Fibroblast of skin of scalp (primary cell): ENCODE measurements around the gene PTPRD.
"Not testable (repeated sequence)": the region's sequence is repeated elsewhere in the genome, so short reads cannot be mapped to it uniquely, and the experiment has no call there.

Experiments used
- DNase-seq: peaks from one replicate; pipeline ENCODE4 v3.0.0-alpha.2; 2013

Gene PTPRD

DNA sequence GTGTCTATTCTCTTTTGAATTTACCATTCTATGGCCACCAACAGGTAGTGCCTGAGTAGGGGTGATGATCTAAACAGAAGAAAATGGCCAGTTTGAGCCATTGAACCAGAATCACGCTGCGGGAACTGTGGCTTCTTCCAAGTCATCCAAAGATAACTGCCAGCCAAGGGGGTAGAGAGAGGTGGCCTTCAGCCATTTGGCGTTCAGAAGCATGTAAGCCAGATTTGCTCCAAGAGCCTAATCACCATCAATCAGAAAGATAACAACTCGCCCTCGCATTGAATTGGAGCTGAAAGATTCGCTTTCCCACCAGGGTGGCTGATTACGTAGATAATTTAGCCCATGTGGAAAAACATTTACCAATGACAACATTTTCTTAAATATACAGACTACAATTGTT is 1510.5 kb downstream of the PTPRD start:
- no peak for DNase-seq

DNA sequence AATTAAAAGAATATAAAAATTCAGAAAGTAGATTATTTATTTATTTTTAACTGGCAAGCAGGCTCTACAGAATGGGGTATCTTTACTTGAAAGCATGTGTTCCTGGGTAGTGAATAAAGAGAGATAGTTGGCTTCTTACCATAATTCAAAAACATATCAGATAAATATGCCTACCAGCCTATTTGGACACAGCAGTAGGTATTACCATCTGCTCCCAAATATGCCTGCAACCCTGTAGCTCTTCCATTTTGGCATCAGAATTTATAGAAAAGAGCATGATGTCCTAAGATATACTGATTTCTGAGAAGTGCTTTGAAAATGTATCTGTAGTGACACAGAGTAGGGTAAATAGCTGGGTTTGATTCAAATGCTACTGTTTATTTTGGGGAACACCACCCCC is 1512.7 kb downstream of the PTPRD start:
- DNase-seq: no peak

DNA sequence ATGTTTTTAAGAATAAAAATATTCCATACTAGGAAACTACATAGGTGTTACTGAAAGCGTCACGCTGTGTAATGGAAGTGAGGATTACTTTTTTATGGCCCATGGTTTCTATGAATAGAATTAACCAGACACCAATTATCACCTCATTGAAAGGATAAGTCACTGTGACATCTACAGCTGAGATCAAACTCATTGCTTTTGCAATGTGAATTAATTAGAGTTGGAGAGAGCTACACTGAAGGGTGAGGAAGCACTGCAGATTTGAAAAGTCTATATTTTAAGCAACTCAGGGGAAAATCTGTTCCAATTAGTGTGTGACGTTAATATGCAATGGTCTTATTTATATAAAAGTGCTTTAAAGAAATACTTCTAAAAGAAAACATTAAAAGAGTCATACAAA is 1513.2 kb downstream of the PTPRD start:
- no peak for DNase-seq

DNA sequence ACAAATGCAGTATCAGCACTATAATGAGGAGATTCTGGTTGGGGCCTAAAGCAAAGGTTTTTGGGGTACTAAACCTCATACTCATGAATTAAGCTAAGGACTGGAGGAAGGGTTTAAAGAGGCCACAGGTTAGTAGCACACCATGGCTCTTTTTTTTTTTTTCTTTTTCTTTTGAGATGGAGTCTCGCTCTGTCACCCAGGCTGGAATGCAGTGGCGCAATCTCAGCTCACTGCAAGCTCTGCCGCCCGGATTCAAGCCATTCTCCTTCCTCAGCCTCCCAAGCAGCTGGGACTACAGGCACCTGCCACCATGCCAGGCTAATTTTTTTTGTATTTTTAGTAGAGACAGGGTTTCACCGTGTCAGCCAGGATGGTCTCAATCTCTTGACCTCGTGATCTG is 1515.5 kb downstream of the PTPRD start:
- DNase-seq: not testable (repeated sequence)

DNA sequence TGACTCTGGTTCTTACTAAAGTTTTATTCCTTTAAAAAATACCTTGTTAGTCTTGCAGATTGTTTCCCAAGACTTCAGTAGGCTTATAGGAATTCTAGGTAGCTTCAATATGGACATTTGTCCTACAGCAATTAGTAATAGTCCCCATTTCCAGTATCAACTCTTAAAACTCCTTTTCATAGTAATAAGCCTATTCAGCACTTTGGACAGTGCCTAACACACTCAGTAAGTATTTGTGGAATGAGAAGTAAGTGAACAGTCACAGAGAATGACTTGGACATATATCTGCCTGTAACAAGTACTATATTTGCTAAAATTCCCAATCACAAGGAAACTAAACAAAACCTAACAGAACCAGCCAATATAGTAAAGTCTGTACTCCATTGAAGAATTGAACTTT is 1521.4 kb downstream of the PTPRD start:
- no peak for DNase-seq

DNA sequence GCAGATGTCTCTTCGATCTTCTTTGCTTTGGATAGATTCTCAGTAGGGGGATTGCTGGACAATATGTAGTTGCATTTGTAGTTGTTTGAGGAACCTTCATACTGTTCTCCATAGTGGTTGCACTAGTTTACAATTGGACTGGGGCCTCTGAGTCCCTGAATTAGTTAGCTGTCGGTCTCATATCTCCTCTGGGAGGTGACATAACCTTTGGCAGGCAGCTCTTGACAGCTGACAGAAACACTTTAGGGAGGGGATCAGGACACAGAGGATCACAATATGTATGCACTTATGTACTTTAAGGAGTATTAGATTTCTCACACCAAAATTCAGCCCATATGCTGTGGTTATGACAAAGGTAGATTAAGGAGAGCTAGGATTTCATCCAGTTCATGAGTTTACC is 1533.3 kb downstream of the PTPRD start:
- DNase-seq: no peak

DNA sequence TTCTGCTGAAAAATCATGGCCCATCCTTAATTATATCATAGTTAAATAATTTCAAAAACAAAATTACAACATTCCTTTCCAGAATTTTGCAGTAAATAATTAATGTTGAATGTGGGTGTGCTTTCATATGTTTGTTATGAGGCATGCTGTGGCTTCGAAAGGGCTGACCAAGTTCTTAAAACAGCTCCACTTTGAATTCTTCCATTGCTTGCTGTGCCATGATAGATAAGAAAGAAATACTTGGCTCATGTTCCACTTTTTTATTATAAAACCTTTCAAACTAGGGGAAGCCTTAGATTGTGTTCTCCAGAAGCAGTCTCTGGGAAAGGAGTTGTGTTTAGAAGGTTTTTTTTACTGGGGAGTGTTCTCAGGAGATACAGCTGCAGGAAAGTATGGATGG is 1534.5 kb downstream of the PTPRD start:
- DNase-seq: no peak

DNA sequence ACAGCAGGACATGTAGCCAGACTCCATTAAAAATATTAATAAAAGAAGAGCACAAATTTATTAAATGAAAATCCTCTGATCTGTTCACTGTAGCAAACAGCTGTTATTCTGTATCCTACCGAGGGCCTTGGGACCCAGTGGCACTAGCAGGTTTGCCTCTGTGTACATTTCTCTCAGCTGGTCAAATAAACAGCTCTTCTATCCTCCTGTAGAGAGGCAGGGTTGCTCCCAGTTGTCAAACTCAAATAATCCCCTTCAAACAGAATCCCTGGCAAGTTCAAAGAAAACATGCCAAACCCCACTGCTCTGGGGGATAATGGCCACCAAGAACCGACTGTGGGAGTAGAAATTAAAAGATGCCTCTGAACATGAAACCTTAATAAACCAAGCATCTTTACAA is 1551.2 kb downstream of the PTPRD start:
- DNase-seq: no peak

DNA sequence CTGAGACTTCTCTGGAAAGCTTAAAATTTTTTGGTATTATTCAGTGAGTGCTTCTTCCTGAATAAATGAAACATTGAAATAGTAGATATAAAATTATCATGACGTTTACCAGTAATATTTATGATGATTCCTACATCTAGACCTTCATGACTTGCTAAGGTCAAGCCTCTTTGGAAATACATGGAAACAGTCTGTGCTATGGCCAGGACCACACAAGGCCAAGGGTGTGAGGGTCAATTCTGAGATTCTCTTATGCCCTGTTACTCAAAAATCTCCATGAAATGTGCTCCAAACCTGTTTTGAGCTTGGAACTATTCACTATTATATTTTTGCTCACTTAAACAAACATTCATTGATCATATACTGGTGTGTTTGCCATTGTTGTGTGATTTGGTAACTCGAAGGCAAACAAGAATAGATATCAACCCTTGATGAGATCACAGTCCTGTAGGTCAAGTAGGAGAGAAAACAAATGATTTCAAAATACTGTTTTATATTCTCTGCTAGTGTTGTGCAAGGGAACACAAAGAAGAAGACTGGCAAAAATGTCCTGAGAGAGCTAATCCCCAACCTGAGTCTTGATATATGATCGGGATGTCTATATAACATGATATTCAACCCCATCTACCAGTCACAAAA is 1558.3 kb downstream of the PTPRD start:
- no peak for DNase-seq

DNA sequence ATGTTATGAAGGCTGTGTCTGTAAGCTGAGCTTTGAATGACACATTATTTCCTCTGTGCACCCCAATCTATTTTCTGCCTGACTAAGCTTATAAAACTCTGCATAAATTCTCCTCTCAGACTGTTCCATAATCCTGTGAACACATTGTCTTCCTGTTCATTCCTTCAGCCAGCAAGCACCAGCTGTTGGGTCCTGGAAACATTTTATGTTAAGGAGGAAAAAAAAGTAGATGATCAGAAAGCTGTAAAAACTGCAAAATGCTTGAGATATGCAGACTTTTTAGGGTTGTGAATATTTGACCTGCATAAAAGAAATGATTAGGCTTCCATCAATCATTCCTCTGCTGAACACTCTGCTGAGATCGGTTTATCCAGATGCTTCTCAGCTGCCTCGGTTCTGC is 1567.2 kb downstream of the PTPRD start:
- no peak for DNase-seq

DNA sequence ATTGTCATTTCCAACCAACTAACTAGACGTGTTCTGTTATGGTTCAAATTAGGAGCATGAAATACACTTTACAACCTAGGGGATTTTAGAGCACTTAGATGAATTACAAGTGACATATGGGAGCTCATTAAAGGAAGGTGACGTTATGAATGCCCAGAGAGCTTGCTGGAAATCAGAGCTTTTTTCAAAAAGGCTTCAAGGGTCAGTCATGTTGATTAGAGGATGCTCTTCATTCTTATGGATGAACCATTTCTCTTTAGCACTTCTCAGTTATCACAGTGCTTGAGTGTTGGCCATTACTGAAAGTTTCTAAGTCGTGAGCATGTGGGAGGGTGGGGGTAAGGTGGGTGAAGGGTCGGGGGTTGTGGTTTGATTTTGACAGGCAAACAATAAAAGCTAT is 1567.7 kb downstream of the PTPRD start:
- DNase-seq: no peak

DNA sequence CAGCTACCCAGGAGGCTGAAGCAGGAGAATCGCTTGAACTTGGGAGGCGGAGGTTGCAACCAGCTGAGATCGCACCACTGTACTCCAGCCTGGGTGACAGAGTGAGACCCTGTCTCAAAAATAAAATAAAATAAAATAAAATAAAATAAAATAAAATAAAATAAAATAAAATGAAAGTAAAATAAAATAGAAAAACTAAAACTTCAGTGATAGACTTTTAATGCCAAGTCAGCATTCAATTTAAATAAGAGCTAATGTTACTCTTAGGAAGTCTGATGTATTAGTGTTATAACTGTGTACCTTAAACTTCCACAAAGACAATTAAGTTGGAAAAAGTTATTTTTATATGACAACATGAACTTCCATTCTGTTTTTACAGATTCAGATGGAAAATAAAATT is 1569.0 kb downstream of the PTPRD start:
- not testable (repeated sequence) for DNase-seq

DNA sequence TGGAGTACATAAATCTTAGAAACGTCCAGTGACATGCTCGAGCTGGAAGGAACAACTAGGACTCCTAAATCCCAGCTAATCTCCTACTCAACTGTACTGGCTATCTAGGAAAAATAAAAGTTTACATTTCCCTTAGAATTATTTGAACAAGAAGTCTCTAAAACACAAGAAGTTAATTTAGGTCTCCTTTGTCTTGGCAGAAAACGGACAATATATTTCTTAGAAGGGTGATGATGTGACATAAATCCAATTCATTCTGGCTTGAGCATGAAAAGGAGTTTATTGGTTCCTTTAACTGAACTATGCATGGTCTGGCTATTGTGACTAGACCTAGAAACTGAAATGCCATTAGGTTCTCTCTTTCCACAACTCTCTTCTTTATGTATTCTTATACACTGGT is 1571.0 kb downstream of the PTPRD start:
- no peak for DNase-seq

DNA sequence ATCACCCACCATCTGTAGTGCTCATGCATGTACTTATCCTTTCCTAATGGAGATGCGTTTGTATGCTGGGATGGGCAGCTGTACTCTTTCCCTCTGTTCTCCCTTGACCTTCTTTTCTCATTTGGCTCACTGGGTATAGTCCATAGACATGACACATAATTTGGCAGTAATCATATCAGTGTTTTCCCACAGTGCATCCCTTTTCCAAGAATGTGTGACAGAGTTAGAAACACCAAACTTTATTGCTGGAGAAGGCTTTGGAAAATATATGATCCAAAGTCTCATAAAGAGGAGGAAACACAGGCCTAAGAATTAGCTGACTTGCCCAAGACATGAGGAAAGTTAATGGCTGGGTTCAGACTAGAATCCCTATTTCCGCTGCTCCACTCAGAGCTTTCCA is 1579.8 kb downstream of the PTPRD start:
- DNase-seq: no peak

DNA sequence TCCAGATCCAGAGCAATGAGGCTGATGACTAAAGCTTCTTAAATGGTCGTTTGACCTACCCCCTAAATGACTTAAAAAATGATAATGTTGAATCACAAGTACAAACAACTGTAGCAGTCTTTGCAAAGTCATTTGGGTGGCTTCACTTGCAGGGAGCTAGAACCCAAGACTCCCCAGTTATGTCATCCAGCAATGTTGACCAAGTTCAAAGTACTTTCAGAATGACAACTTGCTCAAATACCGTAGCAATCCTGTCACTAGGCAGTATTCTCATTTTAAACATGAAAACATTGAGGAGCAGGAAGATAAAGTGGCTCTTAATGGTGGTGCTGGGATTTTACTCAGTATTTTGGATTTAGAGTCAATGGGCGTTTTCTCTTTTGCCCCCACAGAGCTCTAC is 1596.2 kb downstream of the PTPRD start:
- DNase-seq: no peak

DNA sequence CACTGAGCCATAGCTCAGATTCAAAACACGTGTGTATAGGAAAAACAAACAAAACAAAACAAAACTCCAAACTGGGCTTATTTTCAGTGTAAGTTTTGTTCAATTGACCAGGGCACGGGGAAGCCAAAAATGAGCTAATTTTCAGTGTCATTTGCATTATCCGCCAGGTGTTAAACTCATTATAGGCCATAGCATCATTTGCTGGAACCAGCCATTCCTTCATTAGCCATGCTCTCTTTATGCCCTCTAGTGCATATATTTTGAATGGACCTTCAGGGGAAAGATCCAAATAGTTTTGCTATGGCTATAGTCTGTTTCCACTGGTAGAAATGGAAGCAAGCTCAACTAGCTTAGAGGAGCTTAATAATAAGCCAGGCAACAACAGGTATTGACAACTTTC is 1608.0 kb downstream of the PTPRD start:
- DNase-seq: no peak

DNA sequence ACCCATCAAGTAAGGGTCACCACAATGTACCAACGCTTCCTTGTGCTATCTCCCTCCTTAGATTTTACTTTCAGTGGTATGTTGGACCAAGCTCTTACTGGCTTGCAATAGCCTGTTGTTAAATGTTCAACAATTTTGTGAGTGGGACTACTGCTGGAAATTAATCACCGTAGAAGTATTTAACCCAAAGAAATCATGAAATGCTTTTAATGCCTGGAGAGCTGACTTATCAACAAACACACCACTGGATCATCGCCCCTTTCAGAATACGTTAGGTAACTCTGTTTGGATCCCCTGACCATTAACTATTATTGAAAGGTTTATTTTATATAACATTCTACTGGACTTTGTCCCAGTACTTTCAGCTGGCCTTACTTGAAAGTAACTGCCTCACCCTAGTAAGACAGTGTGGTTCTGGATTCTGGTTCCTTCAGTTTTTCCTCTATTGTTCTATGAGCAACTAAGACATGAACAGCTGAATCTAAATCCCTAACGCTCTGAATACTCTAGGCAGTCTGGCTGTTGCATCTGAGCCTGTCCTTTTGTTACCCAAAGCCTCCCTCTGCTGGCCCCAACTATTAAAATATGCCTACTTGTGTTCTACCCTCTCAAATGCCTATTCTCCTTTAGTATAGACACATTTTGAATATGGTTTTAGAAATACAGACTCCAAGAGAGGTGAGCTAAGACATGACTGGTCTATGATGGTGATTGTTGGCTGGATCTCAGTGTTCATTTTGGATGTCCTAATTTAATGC is 1609.8 kb downstream of the PTPRD start:
- DNase-seq: peak; percentile 18

DNA sequence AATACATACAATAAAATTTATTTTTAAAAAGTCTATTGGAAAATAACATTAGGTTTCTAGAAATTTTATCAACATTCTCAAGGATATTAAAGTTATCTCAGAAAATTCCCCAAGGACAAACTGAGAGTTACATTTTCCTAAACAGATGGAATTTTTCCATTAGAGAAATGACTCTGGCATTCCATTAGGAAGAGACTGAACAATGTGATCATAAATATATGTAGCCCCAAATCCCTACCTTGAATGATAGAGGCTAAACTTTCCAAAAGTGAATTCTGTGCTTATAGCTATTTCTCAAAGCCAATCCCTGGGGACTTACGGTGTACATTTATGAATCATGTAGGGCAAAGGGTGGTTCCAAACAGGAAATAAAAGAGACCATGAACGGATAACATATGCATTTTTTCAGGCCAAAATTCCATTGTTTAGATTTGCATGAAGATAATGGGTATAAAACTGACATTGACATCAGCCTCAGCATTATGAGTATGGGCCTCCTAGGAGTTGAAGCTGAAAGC is 1632.2 kb downstream of the PTPRD start:
- DNase-seq: peak; percentile 38

DNA sequence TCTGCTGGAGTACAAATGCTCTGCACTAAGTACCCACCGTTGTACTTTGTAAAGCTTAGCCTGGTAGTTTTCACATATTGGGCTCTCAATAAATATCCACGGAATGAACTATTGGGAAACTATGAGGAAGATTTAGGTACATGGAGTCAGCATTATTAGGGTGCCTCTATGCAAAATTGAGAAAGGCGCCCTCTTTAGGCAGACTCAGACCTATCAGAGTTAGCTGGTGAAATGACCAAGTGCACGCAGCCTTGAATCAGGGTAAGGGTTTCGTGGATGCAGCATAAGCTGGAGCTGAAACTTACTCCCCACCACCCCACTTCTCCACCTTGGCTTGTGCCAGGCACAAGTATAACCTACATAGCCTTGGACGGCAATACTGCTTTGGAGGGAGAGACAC is 1634.5 kb downstream of the PTPRD start:
- DNase-seq: no peak

DNA sequence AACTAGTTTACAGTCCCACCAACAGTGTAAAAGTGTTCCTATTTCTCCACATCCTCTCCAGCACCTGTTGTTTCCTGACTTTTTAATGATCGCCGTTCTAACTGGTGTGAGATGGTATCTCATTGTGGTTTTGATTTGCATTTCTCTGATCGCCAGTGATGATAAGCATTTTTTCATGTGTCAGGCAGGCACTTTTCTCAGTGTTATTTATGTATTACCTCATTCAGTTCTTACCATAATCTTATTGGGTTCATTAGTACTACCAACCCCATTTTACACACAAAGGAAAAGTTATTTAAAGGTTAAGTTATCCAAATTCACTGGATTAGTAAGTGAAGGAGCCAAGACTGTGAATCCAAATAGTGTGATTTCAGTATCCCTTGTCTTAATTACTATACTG is 1644.5 kb downstream of the PTPRD start:
- DNase-seq: not testable (repeated sequence)

DNA sequence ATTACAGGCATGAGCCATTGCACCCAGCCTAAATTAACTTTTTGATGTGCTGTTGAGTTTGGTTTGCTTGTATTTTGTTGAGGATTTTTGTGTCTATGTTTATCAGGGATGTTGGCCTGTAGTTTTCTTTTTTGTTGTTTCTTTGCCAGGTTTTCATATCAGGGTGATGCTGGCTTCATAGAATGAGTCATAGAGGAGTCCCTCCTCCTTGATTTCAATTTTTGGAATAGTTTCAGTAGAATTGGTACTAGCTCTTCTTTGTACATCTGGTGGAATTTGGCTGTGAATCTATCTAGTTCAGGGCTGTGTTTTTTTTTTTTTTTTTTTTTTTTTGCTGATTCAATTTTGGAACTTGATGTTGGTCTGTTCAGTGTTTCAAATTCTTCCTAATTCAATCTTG is 1648.9 kb downstream of the PTPRD start:
- no peak for DNase-seq

DNA sequence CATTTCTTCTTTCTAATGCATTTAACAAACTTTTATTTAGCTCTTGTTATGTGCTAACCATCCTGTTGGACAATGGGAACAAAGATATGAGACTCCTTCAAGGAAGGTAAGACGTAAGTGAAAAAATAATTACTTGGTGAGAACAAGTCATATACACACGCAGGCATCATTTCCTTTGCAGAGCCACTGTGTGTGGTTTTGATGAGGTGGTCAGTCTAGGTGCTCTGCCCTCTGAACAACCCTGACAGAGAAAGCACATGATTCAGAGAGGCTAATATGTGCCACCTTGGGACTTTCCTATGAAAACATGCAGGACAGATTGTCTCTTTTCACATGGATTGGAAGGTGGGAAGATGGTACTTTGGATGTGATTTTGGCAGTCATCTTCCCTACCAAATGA is 1650.7 kb downstream of the PTPRD start:
- no peak for DNase-seq

DNA sequence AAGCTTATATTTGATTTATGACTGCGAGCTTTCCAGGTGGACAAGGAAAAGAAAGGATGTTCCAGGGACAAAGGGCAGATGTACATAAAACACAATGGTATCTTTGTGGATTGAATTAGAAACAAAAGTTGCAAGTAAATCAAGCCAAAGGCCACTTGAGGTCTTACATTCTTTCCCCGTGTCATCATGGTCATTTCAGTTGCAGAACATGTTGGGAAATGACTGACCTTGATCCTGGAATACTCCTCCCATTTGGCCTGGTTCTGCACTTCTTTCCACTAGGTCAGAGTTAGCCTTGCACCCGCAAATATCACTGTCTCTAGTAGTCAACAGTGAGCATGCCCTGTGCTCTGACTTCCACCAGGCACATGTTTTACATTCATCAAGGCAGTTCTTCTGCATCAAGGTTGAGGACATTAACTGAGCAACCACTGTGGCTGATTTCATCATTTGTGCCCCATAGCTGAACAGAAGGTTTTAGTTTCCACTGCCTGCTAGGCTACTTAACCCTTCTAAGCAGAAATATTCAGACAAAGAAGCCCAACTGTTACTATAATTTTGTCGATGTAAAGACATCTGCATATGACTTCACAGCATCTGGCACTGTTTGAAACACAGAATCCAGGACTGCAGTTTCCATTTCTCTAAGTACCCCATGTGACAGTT is 1651.5 kb downstream of the PTPRD start:
- DNase-seq: peak; percentile 2

DNA sequence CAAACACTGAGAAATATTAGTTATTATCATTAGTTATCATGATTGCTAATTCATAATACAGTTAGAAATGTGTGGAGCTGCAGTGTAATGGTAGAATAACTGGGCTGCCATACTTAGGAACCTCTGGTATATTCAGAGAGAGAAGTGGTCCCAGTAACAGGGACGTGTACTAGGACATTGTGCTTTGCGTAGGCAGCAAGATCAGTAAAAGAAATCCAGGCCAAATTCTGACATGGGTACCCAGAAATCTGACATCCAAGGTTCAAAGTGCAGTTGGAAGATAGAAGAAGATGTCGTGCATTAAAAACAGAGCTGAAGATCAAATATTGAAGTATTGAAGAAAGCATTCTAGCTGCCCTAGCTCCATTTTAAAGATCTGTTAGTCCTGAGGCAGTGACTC is 1652.5 kb downstream of the PTPRD start:
- no peak for DNase-seq
